Measurements from ENCODE around the gene EZR.

EZR gene

DNA sequence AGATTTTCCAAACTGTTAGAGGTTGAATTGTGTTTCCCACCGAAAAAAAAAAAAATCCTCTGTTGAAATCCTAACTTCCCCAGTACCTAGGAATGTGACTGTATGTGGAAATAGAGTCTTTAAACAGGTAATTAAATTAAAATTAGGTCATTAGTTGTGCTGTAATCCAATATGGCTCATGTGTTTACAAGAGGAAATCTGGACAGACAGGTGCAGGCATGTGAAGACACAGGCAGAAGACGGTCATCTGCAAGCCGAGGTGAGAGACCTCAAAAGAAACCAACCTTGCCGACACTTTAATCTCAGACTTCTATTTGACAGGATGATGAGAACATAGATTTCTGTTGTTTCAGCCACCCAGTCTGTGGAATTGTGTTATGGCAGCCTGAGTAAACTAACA lies 28.6 kb upstream of the EZR start:
- Histone ChIP-seq H3K4me3 (ENCODE audit: low read length) (no peak overlapping the region), H3K27me3 (replicated peaks; ENCODE audit: insufficient read depth, low read length) (no peaks in the 10 kb centered on the region), H3K4me2 (ENCODE audit: low read depth, low read length) (no peak overlapping the region), H4K20me1 (ENCODE audit: insufficient read depth, low read length) (no peaks in the 10 kb centered on the region), H3F3A (ENCODE audit: insufficient read depth, low read length) (no peaks in the 10 kb centered on the region), H3K9me2 (replicated peaks; ENCODE audit: insufficient read depth, low read length) (no peaks in the 10 kb centered on the region), H3K27ac (ENCODE audit: low read length) (no peak overlapping the region), H3K9ac (ENCODE audit: low read length) (no peak overlapping the region), H2AFZ (ENCODE audit: low read length) (no peak overlapping the region), H3K79me2 (ENCODE audit: low read length) (no peaks in the 10 kb centered on the region), H3K36me3 (replicated peaks; ENCODE audit: insufficient read depth, low read length) (no peaks in the 10 kb centered on the region), H3K4me1 (ENCODE audit: low read length) (peaks cover 2% of the 10 kb centered on the region), H3K9me3 (replicated peaks; ENCODE audit: insufficient read depth, low read length) (no peaks in the 10 kb centered on the region)
- TF ChIP-seq EZH2 (optimal IDR thresholded peaks at IDR 0.05; ENCODE audit: low read depth, low read length) (no peak), EZH2phosphoT487 (IDR thresholded peaks at IDR 0.05; ENCODE audit: low read length) (no peak)
- TF ChIP-seq, protein P1, sequence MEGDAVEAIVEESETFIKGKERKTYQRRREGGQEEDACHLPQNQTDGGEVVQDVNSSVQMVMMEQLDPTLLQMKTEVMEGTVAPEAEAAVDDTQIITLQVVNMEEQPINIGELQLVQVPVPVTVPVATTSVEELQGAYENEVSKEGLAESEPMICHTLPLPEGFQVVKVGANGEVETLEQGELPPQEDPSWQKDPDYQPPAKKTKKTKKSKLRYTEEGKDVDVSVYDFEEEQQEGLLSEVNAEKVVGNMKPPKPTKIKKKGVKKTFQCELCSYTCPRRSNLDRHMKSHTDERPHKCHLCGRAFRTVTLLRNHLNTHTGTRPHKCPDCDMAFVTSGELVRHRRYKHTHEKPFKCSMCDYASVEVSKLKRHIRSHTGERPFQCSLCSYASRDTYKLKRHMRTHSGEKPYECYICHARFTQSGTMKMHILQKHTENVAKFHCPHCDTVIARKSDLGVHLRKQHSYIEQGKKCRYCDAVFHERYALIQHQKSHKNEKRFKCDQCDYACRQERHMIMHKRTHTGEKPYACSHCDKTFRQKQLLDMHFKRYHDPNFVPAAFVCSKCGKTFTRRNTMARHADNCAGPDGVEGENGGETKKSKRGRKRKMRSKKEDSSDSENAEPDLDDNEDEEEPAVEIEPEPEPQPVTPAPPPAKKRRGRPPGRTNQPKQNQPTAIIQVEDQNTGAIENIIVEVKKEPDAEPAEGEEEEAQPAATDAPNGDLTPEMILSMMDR (IDR thresholded peaks at IDR 0.05; ENCODE audit: low read length), result no peak
- no peak for DNase-seq

DNA sequence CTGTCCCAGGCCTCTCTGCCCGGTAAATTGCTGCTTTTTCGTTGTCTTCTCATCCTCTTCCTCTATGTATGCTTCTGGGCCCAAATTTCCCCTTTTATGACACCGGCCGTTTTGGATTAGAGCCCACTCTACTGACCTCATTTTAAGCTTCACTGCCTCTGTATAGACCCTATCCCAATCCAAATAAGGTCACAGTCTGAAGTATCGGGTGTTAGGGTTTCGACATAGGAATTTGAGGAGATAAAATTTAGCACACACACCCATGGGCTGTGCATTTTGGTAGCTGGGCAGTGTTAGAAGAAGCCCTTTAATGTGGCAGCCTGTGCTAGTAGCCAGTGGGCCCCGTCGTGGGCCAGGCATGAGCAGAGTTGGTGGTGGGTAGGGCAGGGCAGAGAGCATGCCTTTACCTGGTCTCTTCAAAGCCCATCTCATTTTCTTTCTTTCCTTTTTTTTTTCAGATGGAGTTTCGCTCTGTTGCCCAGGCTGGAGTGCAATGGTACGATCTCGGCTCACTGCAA lies 27.9 kb upstream of the EZR start:
- Histone ChIP-seq H3K4me1 (ENCODE audit: low read length) (no peaks in the 10 kb centered on the region), H3F3A (ENCODE audit: insufficient read depth, low read length) (no peaks in the 10 kb centered on the region), H3K9me3 (replicated peaks; ENCODE audit: insufficient read depth, low read length) (no peaks in the 10 kb centered on the region), H3K9me2 (replicated peaks; ENCODE audit: insufficient read depth, low read length) (no peaks in the 10 kb centered on the region), H3K79me2 (ENCODE audit: low read length) (no peaks in the 10 kb centered on the region), H3K27me3 (replicated peaks; ENCODE audit: insufficient read depth, low read length) (no peaks in the 10 kb centered on the region), H4K20me1 (ENCODE audit: insufficient read depth, low read length) (no peaks in the 10 kb centered on the region), H3K4me2 (ENCODE audit: low read depth, low read length) (no peak overlapping the region), H3K4me3 (ENCODE audit: low read length) (no peak overlapping the region), H3K9ac (ENCODE audit: low read length) (no peak overlapping the region), H2AFZ (ENCODE audit: low read length) (no peak overlapping the region), H3K27ac (ENCODE audit: low read length) (no peak overlapping the region), H3K36me3 (replicated peaks; ENCODE audit: insufficient read depth, low read length) (no peaks in the 10 kb centered on the region)
- TF ChIP-seq EZH2phosphoT487 (IDR thresholded peaks at IDR 0.05; ENCODE audit: low read length) (no peak), EZH2 (optimal IDR thresholded peaks at IDR 0.05; ENCODE audit: low read depth, low read length) (no peak)
- TF ChIP-seq, protein P1 (IDR thresholded peaks at IDR 0.05; ENCODE audit: low read length), result no peak
- no peak for DNase-seq

DNA sequence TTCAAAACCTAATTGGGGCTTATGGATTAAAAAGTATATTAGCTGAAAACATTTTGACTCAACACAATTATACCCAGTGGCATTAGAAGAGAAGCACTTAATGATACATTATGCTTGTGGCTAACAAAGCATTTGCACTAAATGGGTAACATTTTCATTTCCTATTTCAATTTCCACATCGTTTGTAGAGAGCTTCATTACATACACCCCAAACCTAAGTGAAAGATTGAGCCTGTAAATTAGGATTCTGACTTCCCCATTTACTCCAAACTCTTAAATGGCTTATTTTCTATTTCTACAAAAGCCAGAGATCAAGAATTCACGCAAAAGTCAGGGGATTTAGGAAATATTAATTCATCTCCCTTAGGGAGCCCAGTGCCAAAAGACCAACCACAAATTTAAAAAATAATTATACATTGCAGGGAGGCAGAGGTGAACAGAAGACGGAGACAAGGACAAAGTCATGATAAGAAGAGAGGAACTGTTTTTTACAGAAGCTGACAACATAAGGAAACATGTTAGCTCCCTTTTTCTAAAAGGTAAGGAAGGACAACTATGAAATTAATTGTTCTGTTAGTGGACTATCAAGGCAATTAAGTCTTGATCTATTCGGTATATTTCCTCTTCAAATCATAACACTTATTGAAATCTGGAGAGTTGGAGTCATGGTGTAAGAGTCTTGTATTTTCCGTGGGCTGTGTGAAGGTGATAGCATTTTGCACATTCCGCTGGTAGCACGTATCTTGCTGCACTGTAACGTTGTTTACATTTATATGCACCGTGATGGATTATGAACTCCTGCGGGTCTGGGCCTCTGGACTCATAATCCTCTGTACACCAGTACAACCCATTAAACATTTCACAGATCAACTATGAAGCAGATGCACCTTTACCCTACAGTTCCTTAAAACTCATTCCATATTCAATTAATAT lies 24.8 kb upstream of the EZR start:
- Histone ChIP-seq H3K79me2 (ENCODE audit: low read length) (no peaks in the 10 kb centered on the region), H3K36me3 (replicated peaks; ENCODE audit: insufficient read depth, low read length) (no peaks in the 10 kb centered on the region), H3F3A (ENCODE audit: insufficient read depth, low read length) (no peaks in the 10 kb centered on the region), H4K20me1 (ENCODE audit: insufficient read depth, low read length) (no peaks in the 10 kb centered on the region), H3K9ac (ENCODE audit: low read length) (no peak overlapping the region), H3K4me2 (ENCODE audit: low read depth, low read length) (no peak overlapping the region), H3K27me3 (replicated peaks; ENCODE audit: insufficient read depth, low read length) (no peaks in the 10 kb centered on the region), H3K4me3 (ENCODE audit: low read length) (no peak overlapping the region), H3K27ac (ENCODE audit: low read length) (no peak overlapping the region), H2AFZ (ENCODE audit: low read length) (no peak overlapping the region), H3K4me1 (ENCODE audit: low read length) (no peaks in the 10 kb centered on the region), H3K9me2 (replicated peaks; ENCODE audit: insufficient read depth, low read length) (no peaks in the 10 kb centered on the region), H3K9me3 (replicated peaks; ENCODE audit: insufficient read depth, low read length) (no peaks in the 10 kb centered on the region)
- TF ChIP-seq EZH2phosphoT487 (IDR thresholded peaks at IDR 0.05; ENCODE audit: low read length) (no peak), EZH2 (optimal IDR thresholded peaks at IDR 0.05; ENCODE audit: low read depth, low read length) (no peak)
- TF ChIP-seq, protein P1 (IDR thresholded peaks at IDR 0.05; ENCODE audit: low read length), result no peak
- DNase-seq, result no peak
